Nasal cavity respiratory epithelium epithelial cell of viscerocranial mucosa (primary cell): ENCODE results near the gene IST1. TPM values are rescaled to one million over a fixed set of nuclear protein-coding genes. Genes with fewer than 3 reads are reported as not detected.

Experiments used
- total RNA-seq: library from RNA; depleted of rRNA; stranded (reverse); fragments of >200 nt; gene quantifications from 2 replicates; pipeline ENCODE4 v1.2.3, GENCODE V29; 2014

The IST1 gene
- total RNA-seq, result 148 and 188 TPM in 2 replicates

DNA sequence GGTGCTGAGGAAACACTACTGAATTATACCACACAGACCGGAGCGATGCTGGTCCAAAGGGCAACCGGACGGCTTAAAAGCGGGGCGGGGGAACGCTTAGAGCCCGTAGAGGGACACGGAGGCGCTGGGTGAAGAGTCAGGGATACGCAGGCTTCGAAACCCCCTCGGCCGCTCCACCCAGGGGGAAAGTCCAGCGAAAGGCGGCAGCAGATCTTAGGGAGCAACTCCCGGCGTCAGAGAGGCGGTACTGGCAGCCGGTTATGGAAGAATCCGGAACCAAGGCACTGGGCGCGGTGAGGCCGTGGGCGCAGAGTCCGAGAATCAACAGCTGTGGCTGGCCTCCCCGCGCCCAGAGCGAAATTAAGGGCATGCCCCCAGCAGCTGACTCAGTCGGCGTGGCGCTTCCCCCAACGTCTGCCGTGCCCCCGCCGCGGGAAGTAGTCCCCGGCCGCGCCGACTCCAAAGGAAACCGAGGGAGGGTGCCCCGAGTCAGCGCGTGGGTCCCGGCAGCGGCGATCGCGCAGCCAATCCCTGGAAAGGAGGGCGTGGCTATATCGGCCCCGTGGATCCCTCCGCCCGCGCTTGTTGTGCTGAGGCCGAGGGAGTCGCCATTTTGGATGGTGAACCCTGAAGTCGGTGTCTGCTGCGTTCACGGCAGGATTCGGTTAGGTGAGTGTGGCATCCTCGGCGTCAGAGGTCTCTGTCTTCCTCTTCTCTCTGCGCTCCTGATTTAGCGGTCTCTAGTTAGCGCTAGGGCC, at the start of gene IST1:
IST1 (plus strand) TSS at position 611 of the 758 bp plus-strand sequence. CDS start 20,110 bp downstream, outside the sequence.

DNA sequence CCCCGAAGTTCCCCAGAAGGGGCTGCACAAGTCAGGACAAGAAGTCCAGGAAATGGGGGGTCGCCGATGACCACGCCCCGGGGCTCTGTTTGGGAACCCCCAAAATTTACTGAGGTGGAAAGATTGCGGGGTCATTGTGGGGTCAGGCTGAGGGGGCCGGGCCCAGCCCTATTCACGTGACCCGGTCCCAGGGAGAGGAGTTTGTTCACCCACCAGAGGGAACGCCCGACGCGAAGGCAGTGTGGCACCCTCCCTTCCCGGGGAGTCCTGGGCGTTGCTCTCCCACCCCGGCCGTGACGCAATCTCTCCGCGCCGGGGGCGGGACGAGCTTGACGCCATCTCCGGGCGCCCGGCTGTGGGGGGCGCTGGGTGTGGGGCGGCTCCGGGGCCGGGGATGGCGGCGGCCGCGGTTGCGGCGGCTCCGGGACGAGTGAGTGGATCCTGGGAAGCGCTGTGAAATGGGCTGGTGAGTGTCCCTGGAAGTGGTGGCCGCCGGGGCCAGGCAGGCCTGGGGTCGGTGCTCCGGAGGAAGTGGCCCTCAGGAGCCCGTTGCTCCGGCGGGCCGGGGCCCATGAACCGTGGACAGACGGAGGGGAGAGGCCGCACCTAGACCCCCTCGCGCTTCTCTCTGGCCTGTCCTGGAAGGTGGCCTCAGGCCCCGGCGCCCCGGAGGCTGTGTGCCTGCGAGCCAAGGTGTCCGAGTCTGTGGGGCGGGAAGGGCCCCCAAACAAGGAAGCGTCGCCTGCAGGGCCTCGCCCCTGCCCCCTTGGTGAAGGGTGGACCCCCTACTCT, 49.5 kb upstream of the IST1 start, which contains the start of gene ATXN1L:
ATXN1L (plus strand) TSS at position 338 of the 792 bp plus-strand sequence. CDS start 3,765 bp downstream, outside the sequence.

DNA sequence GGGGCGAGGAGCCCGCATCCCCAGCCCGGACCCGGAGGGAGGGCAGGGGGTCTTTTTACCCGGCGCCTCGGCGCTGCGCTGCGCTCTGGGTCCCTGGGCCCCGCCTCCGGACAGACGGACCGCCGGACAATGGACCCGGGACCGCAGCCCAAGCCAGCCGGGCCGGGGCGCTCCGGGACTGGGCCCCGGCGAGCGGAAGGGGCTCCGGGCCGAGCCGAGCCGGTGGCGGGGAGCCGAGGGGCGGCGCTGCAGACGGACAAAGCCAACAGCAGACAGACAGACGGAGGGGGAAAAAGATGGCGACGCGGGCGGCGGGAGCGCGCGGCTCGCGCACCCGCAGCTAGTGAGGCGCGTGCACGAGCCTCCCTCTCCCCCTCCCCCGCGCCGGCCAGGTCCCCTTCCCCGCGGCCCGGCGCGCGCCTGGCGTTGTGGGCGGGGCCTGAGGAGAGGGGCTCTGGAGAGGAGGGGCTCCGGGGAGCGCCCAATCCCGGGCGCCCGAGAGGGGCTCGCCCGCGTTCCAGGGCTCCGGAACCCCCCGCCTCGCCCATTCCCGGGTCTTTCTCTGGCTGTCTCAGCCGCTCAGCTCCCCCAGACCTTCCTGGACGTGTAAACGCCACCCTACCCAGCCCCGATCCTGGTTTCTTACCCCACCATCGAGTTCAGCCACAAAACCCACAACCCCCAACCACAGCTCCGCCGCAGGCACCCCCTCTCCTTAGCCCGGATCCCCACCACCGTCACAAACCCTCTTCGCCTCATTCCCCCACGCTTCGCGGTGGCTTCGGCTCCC, 11.3 kb upstream of the IST1 start, which contains the start of gene ZNF821:
ZNF821 (minus strand) TSS at position 334 of the 790 bp plus-strand sequence. CDS start 4,236 bp downstream, outside the sequence.

Other genes starting within 250 kb of the IST1 start
- 5.1 and 5.9 TPM in 2 replicates for gene PHLPP2, start 170.8 kb upstream of the IST1 start, total RNA-seq
- gene AP1G1, start 86.7 kb upstream of the IST1 start, total RNA-seq, result 43.1 and 70.5 TPM in 2 replicates
- 17.4 and 24.9 TPM in 2 replicates for gene ATXN1L, start 49.6 kb upstream of the IST1 start, total RNA-seq
- gene ZNF821, start 11.3 kb upstream of the IST1 start, total RNA-seq, result 6.7 and 7.2 TPM in 2 replicates
- gene PKD1L3, start 104.9 kb downstream of the IST1 start, total RNA-seq, result under 0.01 TPM in 1 of 2 replicates, not detected in the other
- gene DHODH, start 113.2 kb downstream of the IST1 start, total RNA-seq, result 6.1 and 15.0 TPM in 2 replicates
- under 0.01 TPM in 1 of 2 replicates, not detected in the other for gene HP, start 159.0 kb downstream of the IST1 start, total RNA-seq
- not detected in 2 replicates for gene HPR, start 167.7 kb downstream of the IST1 start, total RNA-seq
- gene TXNL4B, start 198.1 kb downstream of the IST1 start, total RNA-seq, result 8.9 and 11.0 TPM in 2 replicates
- gene DHX38, start 198.3 kb downstream of the IST1 start, total RNA-seq, result 79.6 and 89.9 TPM in 2 replicates